GM11168 (cell line): ENCODE measurements around the gene TRIP4.

Source experiments
- in situ Hi-C: fragments of 300-500 bp; cut with MboI; formaldehyde crosslinking; loops from one replicate; pipeline ENCODE4 v1.12.0; 2022; ENCODE audit warnings: low sequenced_read_pairs; ENCODE audit not compliant: unreplicated experiment

The TRIP4 gene

DNA sequence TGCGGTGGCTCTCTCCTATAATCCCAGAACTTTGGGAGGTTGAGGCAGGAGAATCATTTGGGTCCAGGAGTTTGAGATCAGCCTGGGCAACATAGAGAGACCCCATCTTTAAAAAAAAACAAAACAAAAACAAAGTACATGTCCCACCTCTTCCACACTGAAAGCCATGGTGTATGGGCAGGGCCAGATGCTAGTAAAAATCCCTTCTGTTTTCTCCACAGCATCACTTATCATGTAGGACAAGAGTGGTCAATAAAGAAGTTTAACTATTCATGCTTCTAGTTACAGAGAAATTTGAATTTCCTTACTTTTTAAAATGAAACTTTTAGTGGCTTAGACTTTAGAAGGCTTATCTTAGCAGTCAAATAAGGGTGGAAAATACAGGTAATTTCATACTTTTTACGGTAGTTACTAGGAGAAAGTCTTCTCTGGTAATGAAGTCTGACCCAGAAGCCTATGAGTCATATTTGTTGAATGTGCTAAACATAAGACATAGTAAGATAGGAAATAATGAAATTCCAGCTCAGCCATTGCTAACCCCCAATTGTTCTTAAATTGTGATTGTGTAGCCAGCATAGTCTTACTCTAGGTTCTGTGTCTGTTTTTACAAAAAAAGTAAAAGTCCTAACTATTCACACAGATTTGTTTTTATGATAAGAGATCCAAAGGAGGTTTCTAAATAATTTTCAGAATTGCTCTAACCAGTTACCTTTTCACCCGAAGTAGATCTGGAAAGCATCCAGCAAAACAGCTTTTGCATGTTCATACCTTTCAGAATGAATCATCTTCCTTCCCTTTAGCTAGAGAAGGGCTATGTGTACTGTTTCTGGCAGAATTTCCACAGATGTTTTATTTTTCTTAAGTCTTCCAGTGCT lies 56.3 kb downstream of the TRIP4 start:
- in situ Hi-C loops = no loop called here

DNA sequence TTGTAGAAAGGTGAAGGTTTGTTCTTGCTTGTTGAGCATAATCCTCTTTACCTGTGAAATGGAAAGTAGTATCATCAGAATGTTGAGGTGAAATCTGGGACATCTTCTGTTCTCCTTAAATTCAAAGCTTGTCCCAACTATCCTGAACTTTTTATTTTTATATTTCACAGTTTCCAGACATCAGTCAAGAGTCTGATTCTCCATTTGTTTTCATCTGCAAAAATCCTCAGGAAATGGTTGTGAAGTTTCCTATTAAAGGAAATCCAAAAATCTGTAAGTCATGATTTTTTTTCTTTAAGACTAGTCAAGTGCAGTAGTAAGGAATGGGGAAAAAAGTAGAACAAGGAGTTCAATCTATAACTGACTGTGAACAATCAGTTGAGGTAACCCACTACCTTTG lies 57.2 kb downstream of the TRIP4 start:
- in situ Hi-C loops = no loop called here

DNA sequence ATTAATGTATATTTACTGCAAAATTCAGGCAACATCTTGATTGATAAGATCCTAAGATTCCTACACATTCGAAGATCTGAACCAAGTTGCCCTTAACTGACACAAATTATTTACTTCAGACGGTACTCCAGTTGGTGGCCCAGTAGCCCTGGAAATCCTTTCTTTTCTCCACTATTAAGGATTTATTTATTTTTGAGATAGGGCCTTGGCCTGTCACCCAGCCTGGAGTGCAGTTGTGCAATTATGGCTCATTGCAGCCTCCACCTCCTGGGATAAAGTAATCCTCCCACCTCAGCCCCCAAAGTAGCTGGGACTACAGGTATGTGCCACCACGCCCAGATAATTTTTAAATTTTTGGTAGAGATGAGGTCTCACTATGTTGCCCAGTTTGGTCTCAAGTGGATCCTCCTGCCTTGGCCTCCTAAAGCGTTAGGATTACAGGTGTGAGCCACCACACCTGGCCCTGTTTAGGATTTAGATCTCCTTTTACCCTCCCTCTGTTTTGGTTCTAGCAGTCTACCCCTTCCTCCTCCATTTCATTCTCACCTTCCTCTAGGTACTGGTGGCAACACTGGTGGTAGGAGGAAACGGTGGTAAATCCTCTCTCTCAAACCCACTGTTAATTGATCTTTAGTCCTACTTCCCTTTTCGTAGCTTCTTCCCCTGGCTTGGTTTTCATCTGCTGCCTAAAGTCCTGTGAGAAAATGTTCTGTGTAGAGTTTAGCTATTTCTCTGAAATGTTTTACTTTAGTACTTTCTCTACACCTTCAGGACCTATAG lies 60.1 kb downstream of the TRIP4 start:
- in situ Hi-C loops = no loop called here

DNA sequence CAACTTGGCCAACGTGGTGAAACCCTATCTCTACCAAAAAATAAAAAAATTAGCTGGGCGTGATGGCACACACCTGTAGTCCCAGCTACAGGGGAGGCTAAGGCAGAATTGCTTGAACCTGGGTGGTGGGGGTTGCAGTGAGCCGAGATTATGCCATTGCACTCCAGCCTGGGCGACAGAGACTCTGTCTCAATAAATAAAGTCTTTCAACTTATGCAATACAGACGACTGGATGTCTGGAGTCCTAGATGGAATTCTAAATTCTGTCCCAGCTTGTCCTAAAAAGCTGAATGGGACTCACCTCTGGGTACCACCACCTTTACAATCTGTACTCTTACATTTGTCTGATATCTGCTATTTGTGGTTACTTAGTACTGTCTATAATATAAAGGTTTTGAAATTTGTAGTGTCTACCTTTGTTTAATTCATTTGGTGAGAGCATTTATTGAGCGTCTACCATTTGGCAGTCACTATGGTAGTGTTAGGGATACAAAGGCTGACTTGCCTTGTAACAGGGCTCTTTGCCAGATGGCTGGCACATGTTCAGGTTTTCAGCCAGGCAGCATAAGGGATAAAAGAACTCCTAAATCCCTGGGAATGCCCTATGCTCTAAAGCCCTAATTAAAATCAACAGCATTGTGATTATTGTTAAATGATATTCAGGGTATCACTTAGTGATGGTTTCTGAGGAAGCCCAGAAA lies 65.5 kb downstream of the TRIP4 start:
- in situ Hi-C loops = no loop called here

DNA sequence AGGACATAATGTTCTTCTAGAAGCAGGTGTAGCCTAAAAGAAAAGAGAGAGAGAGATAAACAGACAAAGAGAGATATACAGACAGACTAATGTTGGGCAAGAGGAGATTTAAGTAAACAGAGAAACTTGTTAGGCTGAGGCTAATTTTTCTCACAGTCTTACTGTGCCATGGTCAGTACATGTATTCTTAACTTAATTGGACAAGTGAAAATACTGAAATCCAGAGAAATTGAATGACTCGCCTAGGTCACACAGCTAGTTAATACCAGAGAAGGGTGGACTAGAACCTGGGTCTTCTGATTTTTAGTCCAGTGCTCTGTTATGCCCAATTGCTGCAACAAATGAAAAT lies 66.0 kb downstream of the TRIP4 start:
- in situ Hi-C loops = no loop called here

DNA sequence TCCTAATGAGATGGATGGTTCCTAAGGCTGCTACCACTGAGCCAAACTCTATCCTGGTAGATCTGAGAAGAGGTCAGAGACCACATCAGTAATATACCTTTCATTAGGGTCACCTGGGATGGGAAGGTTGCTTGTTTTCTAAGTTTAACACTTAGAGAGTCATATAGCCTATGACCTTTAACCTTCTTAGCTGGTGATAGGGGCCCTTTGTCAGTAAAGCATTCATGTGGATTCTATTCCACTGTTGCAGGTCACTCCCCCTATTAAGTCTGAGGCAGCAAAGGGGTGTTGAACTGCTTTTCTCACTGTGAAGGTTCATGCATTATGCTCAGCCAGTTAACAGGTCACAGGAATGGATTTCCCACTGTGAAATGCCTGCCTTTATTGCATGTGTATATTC lies 66.6 kb downstream of the TRIP4 start:
- in situ Hi-C loops = no loop called here

DNA sequence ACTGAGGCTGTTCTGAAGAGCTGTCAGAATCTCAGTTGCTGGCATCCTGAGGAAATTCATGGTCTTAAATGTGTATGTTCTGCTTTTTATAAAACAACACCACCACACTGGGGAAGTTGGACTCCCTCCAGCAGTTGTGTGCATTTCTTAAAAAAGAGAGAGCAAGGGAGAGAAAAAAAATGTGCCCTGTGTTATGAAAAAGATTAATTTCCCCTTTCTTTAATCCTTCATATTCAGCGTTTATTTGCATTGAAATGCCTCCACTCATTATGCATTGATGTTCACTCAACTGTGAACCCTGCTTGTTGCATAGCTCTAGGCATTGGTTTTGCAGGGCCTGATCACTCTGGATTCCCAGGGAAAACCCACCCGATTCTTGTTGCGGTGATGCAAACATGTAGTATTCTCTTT lies 68.3 kb downstream of the TRIP4 start:
- in situ Hi-C loops = no loop called here

- in situ Hi-C loops = no loop called here
These were observed 69.0 kb downstream of the TRIP4 start for GRCh38 chr15:64456634-64457108.

- in situ Hi-C loops = no loop called here
These were observed 71.6 kb downstream of the TRIP4 start for GRCh38 chr15:64459066-64459781.

- in situ Hi-C loops = no loop called here
These were observed 72.6 kb downstream of the TRIP4 start, which contains the start of gene ZNF609 for GRCh38 chr15:64460206-64460723. Gene ZNF609, plus strand, starts transcription at chr15:64460578. Its CDS starts 38,842 bp downstream, at chr15:64499420.

DNA sequence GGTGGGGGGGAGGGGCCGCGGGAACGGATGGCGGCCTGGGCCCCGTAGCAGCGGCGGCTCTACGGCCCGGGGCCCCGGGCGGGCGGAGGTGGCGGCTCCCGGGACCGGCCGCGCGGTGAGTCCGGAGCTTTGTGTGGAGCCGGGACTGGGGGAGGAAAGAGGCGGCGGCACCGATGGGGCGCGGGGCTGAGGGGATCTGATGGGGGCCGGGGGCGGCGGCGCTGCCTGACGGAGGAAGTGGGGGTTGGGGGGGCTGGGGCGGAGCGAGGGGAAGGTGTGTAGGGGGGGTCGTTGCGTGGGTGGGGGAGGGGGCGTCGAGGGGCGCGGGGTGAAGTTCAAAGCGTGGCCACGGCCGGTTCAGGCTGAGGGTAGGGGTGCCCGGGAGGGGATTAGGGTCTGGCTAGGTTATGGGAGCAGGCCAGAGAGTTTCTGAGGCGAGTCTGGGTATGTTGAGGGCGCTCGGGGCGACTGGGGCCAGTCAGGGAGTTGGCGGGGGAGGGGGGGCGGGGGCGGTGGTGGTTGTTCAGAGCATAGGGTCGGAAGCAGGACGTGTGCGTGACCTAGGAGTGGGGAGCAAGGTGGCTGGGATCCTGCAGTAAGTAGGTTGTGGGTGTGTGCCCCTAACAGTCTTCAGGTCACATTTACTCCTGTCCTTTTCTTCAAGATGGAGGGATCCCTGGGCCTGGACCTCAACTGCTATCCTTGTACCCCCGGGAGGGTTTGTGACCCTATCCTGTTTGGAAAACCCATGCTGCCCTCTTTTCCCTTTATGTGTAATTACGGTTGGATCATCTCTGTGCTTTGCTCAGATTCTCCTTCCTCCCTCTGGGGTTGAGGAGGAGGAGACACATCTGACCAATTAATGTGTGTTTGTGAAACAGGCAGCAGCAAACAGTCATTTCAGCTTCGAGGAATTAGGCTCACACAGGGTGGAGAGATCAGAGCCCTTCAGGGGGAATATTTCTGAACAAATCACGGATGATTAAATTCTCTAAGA lies 73.4 kb downstream of the TRIP4 start:
- in situ Hi-C loops = no loop called here

GRCh38 chr15:64461721-64462162 lies 74.1 kb downstream of the TRIP4 start:
- in situ Hi-C loops = no loop called here

DNA sequence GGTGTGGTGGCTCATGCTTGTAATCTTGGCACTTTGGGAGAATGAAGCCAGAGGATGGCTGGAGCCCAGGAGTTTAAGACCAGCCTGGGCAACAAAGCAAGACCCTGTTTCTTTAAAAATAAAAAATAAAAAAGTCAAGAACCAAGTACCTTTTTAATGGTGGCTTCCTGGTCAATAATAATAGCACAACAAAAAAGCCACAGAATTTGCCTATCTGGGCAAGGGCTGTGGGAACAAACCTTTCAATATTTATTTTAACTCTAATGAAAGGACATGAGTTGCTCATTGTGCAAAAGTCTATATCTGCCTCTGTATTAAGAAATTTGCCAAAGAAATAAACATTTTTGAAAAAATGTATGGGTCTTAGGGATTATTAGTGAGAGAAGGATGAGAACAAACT lies 74.9 kb downstream of the TRIP4 start:
- in situ Hi-C loops = no loop called here

DNA sequence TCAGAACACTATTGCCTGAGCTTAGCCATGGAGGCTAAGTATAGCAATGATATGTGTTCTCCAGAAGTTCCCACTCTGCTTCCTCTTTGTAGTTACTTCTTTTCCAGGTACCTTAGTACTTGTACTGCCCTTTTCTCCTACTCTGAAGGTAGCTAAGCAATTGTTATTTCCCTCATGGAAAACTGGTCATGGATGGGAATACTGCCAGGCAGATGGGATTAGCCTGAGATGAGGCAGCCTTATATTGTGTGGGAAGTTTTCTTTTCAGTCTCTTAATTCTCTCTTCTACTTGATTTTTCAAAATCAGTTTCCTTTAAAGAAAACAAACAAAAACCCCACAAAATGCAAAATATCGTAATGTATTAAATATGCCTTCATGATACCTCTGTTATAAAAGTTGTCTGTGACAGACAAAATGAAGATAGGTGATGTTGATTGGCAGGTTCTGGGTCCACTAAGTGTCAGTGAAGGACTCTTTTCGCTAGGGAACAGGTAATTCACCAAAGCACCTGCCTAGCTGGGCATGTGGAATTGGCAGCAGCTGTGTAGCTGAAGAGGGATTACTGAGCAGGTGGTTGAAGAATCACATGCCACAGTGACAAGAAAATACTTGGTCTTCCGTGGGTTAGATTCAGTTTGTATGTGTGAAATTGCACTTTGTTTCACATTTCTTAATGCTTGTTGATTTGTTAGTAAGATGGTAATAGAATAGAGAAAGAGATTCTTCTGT lies 76.8 kb downstream of the TRIP4 start:
- in situ Hi-C loops = no loop called here

DNA sequence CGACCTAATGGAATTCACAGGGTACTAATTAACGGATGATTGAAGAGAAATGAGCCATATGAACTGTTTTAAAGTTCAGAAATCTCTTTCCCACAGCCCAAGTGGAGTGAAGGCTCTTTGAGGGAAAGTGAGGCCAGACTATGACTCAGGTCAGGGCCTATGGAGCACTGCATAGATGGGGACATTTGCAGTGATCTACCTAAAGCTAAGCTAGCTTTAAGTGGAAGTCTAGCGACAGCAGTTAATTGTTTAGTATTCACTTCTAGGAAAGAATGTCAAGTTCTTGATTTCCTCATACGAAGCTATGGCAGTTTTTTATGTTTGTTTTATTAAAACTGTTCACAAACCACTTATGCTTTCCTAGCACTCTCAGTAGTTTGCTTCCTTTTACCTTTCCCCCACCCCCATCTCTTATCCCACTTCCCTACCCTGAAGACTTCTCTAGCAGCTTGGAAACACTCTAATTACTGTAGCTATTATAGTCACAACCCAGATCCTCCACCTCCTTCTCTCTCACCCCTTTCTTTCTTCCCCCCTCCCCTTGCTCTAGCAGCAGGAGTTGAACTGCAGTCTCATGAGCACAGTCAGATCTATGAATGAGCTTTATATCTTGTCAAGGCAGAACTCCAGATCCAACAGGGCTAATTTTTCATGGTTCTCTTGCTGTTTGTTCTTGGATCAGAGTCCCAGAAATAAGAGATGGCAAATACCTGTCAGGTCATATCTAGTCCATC lies 78.9 kb downstream of the TRIP4 start:
- in situ Hi-C loops = no loop called here

GRCh38 chr15:64472161-64472560 lies 84.5 kb downstream of the TRIP4 start:
- in situ Hi-C loops = no loop called here

- in situ Hi-C loops = no loop called here
These were observed 87.2 kb downstream of the TRIP4 start for GRCh38 chr15:64474846-64475245.
